HG02885 (cell line): ENCODE measurements around the gene CDHR4.
"Not testable (repeated sequence)": the region's sequence is repeated elsewhere in the genome, so short reads cannot be mapped to it uniquely, and the experiment has no call there.

Source experiments
- ATAC-seq: cut with Tn5 transposase; IDR thresholded peaks from one replicate; pipeline ENCODE4 v1.9.1; 2021; ENCODE audit warnings: mild to moderate bottlenecking; ENCODE audit not compliant: unreplicated experiment, poor library complexity

The CDHR4 gene

GRCh38 chr3:49803465-49804140, 3.9 kb upstream of the CDHR4 start:
- no peak for ATAC-seq

- peak; percentile 66 for ATAC-seq
These were observed 3.2 kb upstream of the CDHR4 start, which contains the start of gene INKA1 for GRCh38 chr3:49802719-49803464. Gene INKA1 (plus strand): TSS chr3:49803261. CDS start chr3:49803393, 132 bp downstream.

DNA sequence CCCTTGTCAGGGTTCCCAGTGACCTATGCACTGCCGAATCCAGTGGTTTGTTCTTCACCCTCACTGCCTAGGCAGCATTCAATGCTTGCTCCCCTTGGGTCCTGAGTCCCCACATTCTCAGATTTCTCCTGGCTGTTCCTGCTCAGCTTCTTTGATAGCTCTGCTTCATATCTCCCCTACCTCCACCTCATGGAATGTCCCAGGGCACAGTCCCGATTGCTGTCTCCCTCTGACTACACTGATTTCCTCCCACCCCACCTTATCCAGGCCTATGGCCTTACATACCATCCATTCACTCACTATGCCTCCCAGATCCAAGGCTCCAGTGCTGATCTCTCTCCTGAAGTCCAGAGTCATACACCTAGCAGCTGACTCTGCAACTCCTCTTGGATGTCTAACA, 1.5 kb upstream of the CDHR4 start:
- no peak for ATAC-seq

GRCh38 chr3:49799105-49799504, 568 bp downstream of the CDHR4 start:
- ATAC-seq = no peak

DNA sequence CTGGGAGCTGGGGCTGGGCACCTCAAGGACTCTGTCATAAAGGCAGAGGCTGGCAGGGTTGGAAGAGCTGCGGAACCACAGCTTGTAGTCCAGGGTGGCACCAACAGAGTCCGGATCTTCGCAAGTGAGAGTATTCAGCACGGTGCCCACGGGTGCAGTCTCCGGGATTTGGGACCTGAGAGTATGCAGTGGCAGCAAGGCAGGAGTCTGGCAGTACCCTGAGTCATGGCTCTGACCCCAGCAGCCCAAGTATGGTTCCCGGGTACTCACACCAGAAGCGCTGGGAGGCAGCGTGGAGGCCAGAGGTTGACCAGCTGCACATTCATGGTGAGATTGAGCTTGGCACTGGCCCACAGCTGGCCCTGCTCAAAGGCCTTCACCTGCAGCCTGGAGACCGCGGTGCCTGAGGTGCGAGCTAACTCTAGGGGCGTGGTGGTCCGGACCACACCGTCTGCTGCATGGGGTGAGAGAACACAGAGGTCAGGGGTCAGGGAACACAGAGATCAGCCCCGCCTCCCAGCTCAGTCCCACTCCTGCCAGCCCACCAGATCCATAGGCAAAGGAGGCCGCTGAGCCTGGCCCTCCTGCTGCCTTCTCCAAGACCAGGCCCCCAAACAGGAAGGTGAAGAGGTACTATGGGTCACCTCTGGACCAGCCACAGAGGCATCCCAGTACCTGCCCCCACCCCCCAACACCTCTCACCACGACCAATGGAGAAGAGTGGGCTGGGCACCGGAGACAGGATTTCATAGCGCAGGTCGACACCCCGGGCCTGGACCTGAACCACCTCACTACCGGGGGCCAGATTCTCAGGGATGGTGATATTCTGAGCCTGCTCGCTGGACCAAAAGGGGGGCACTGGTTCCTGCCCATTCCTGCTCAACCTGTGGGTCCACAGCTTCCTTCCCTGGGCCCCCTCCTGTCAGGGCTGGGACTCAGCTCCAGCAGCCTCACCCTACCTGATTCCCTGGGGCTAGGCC, 4.5 kb downstream of the CDHR4 start:
- no peak for ATAC-seq

DNA sequence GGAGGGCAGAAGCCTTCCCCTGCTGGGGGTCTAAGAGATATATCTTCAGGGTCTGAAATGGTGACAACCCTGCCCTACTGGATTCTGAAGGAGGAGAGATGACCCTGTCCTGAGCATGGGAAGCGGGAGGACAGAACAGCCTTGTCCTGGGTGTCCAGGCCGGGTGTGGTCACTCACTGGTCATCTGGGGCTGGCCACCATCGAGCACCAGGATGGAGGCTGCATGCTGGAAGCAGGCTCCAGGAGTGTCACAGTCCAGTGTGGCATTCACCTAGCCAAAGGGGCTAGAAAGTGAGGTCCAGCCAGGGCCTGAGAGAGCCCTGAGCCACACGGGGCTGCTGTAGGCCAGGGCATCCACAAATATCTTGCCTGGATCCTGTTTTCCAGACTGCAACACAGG, 5.2 kb downstream of the CDHR4 start:
- ATAC-seq = no peak

DNA sequence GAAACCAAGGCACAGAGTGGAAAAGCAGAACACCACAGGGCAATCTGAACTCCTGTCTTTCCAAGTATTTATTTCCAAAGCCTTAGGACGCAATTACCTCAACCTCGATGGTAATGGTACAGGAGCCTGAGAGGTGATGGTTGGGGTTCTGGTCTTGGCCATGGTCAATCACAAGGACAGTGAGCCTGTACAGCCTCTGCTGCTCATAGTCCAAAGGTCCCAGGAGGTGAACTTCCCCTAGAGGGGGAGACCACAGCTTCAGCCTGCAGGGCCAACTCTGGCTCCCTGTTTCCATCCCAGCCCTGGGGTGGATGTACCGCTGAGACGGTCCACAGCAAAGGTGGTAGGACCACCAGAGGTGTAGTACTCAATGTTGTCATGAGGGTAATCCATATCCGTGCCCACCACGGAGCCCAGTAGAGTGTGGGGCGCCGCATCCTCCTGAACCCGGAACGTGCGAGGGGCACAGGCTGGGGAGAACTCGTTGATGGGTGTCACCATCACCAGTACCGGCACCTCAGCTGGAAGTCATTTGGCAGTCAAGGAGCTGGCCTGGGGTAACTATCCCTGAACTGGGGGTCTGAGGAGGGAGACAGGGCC, 6.1 kb downstream of the CDHR4 start:
- no peak for ATAC-seq

DNA sequence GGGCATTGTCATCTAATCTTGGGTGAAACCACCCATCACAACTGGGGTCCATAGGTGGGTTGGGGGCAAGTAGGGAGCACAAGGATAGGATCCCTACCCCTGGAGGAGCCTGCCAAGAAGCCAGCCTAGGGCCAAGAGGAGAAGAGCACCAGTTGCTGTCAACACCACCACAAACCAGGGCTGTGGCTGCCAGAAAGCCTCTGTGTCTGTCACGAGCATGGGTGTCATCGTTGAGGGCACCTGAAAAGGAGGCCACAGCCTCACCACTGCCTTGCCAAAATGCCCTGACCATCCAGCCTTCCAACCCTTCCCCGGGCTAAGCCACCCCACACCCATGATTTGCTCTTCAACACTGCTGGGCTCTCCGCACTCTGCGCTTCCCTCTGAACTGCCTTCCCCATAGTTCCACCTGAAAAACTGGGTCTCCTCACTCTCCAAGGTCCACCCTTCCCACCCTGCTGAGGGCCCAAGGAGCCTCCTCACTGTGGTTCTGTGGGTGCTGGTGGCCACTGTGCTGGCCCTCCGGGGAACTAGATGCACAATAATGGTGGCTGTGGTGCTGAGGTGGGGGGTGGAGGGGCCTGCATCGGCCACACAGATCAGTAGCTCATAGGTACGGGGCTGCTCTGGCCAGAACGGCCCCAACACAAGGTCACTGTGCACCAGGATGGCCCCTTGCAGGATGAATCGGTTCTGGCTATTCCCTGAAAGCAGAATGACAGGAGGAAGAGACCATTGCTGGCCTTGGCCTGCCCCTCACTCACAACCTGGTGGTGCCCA, 7.1 kb downstream of the CDHR4 start:
- no peak for ATAC-seq

DNA sequence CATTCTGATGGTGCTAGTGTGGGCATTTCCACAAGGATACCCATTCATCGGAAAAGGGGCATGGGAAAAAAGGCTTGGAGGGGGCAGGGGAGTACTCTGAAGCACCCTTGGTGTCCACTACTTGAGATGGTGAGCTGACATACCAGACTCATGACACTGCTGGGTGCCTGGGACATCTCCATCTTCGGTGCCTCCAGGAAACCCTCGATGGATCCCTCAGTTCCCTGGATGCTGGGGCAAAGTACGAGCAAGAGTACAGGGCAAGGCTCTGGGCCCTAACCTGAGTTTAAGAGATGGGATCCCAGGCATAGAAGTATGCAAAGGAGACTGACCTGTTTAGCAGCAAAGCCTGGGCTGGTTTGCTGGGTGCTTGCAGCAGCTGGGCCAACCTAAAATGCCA, 8.1 kb downstream of the CDHR4 start:
- no peak for ATAC-seq

GRCh38 chr3:49790626-49791411, 8.9 kb downstream of the CDHR4 start:
- no peak for ATAC-seq

GRCh38 chr3:49788056-49788455, 11.6 kb downstream of the CDHR4 start:
- ATAC-seq = no peak

GRCh38 chr3:49787536-49787935, 12.1 kb downstream of the CDHR4 start:
- no peak for ATAC-seq

GRCh38 chr3:49787182-49787464, 12.6 kb downstream of the CDHR4 start:
- no peak for ATAC-seq

GRCh38 chr3:49786357-49787181, 13.1 kb downstream of the CDHR4 start, which contains the start of gene IP6K1:
Gene IP6K1 (minus strand): TSS chr3:49786542. CDS start chr3:49748040, 38,502 bp downstream.
- ATAC-seq = peak; percentile 99

DNA sequence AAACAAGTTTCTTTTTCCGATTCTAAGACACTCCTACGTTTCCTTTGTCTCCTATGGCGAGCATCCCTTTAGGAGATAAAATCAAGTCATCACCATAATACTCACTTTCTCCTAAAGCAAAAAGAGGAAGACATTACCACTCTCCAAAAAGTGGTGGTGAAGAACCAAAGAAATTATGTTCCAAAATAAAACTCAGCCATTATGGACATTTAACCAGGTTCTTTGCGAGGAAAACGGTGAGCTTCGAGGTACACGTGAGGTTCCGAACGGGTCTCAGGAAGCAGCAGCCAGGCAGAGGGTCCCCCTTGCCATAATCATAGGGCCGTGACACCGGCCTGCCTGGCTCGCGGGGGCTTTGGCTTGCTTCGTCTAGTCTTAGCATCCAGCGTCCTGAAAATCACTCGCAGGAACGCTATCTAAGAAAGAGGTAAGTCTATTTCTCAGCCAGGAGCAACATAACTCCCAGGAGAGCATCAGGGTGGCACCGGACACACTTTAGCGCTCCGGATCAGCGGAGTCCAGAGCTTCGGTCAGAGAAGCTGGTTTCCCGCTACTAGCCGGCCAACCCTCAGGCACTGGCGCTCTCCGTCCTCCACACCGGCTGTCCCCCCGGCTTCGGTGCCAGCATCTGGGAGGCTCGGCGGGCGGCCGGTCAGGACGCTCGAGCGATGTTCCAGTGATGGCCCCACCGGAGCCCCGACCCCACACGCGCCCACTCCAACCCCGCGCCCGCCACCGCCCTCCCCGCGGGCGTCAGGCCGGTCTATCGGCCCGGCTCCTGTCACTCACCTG, 13.9 kb downstream of the CDHR4 start:
- peak; percentile 46 for ATAC-seq

DNA sequence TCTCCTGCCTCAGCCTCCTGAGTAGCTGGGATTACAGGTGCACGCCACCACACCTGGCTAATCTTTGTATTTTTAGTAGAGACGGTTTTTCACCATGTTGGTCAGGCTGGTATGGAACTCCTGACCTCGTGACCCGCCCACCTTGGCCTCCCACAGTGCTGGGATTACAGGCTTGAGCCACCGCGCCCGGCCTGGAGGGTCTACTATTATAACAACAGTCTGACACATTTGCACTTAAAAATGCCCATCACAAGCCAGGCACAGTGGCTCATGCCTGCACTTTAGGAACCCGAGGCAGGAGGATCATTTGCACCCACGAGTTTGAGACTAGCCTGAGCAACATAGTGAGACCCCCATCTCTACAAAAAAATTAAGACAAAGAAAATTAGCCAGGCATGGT, 17.4 kb downstream of the CDHR4 start:
- ATAC-seq = not testable (repeated sequence)
